Measurements from ENCODE around the gene SERPINA4. TPM values are rescaled to one million over a fixed set of nuclear protein-coding genes. Genes with fewer than 3 reads are reported as not detected.
A peak's percentile ranks its signal among the peaks of the same experiment; 100 is the strongest.

SERPINA4 gene
- total and polyA plus RNA-seq, 2 of the 8 experiments (the other 6 are each of a cell fraction or from before 2014, with no cell fraction given): not detected

DNA sequence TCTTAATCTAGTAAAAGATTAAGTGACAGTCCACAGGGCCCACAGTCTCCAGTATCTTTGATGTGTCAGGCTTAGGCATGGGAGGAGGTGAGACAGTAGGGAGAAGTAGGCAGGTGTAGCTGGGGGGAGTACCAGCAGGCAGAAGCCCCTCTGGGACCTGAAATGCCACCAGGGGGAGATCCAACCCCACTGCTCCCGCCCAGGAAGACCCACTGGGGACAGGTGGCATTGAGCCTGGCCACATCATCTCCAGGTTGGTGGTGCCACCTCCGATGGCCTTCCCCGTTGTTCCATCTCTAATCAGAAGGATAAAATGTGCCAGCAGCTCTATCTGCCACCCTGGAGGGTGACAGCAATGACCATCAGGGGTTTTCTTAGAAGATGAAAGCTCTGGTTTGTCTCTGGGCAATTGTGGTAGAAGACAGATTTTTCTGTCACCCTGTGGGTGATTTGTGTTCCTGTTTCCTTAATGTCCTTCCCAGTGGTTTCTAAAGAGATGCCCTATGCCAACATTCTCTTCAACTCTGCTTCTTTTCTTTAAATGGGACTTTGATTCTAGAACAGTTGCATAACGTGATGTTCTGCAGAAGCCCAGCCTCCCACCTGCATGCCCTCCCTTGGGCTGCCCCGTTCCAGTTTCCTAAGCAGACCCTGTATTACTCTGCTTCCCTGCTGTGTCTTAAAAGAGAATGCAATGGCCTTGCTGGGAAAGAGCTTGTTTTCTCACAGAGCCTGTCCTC lies 39.7 kb upstream of the SERPINA4 start:
- TF ChIP-seq TAF1 (IDR thresholded peaks at IDR 0.05; ENCODE audit: low read depth, low read length): no peak
- peak; percentile 7 to 36; a peak in 2 of 4 replicates for TF ChIP-seq RAD21 (IDR thresholded peaks at IDR 0.05 in 1 of 2, conservative IDR thresholded peaks at IDR 0.05 in 1 of 2; ENCODE audit: low read depth in 2 of 2, low read length in 2 of 2)
- no peak for TF ChIP-seq SIX5 (IDR thresholded peaks at IDR 0.05; ENCODE audit: low read depth, low read length)
- TF ChIP-seq POU5F1 (IDR thresholded peaks at IDR 0.05; ENCODE audit: low read depth, low read length): no peak
- H3K4ac ChIP-seq (replicated peaks; ENCODE audit: insufficient read length, low read depth, low read length): no peak overlapping the region
- no peak overlapping the region for H4K91ac ChIP-seq (replicated peaks; ENCODE audit: insufficient read length, low read length)
- no peaks in the 10 kb centered on the region for H3K79me1 ChIP-seq (ENCODE audit: low read depth, low read length)
- no peak overlapping the region for H3K23ac ChIP-seq (ENCODE audit: insufficient read length)
- H4K5ac ChIP-seq (ENCODE audit: insufficient read length, low read depth, low read length): no peak overlapping the region
- no peak overlapping the region for H3K4me2 ChIP-seq (ENCODE audit: insufficient read depth in 1 of 2, low read depth in 2 of 2, low read length in 2 of 2)
- no peak overlapping the region for H2AK5ac ChIP-seq (ENCODE audit: low read depth, low read length)
- DNase-seq (ENCODE audit: low read depth in 1 of 2, low spot score in 2 of 2) (no peak), FAIRE-seq (no peak)
- H3K4me3 ChIP-seq (ENCODE audit: extremely low read depth in 1 of 4, insufficient read depth in 2 of 4, low read depth in 3 of 4, low read length in 4 of 4): no peak overlapping the region
- 76% methylated on average over 5 of the region's 5 CpGs; no CpG with 5 or more reads in 1 of the 2 experiments for WGBS, 2 experiments (ENCODE audit: extremely low coverage in 1 of 2, insufficient coverage in 1 of 2, insufficient read length in 1 of 2, insufficient replicate concordance in 2 of 2, low coverage in 1 of 2, low lambda C conversion rate in 2 of 2, missing lambda C conversion rate in 1 of 2)
- H3K18ac ChIP-seq (ENCODE audit: extremely low read depth, low read length): no peak overlapping the region
- H2BK12ac ChIP-seq (ENCODE audit: low read depth, low read length): no peak overlapping the region
- peaks cover 0 to 12% (median 3%) of the 10 kb centered on the region in 4 experiments; a peak in 4 of 7 replicates for H3K4me1 ChIP-seq (replicated peaks in 1 of 4; ENCODE audit: control insufficient read depth in 3 of 4, insufficient read depth in 4 of 4, low read length in 3 of 4)
- H3K36me3 ChIP-seq (ENCODE audit: control insufficient read depth in 2 of 4, insufficient read depth in 4 of 4, low read length in 3 of 4): no peaks in the 10 kb centered on the region
- no peak overlapping the region for H2BK5ac ChIP-seq (ENCODE audit: low read depth, low read length)
- H3K14ac ChIP-seq (ENCODE audit: insufficient read length): no peak overlapping the region
- no peak overlapping the region for H3K27ac ChIP-seq (ENCODE audit: low read depth, low read length)
- H3K9ac ChIP-seq (replicated peaks in 1 of 4; ENCODE audit: extremely low read depth in 1 of 4, low read depth in 3 of 4, low read length in 3 of 4): no peak overlapping the region
- H3K56ac ChIP-seq (replicated peaks; ENCODE audit: insufficient read length, low read depth, low read length): no peak overlapping the region
- peaks cover 0 to 3% of the 10 kb centered on the region in 2 experiments; a peak in 1 of 4 replicates for H3K9me3 ChIP-seq (ENCODE audit: insufficient read depth in 2 of 2, low read depth in 1 of 2, low read length in 1 of 2)
- ChIA-PET POLR2A (ENCODE audit: partially characterized antibody) (no interaction called here), CTCF (ENCODE audit: partially characterized antibody) (interaction anchor here (0.9 to 1.8 kb wide), 7 partner anchors 11 to 98 kb away, joined by 3 to 10 read pairs (median 5); no protein-coding TSS in a partner anchor)
- H2BK20ac ChIP-seq (ENCODE audit: low read length): no peak overlapping the region
- no peak overlapping the region for H2BK15ac ChIP-seq (ENCODE audit: low read length)
- peaks cover 14% of the 10 kb centered on the region; the same call in 1 of the 2 replicates for H3K23me2 ChIP-seq (ENCODE audit: low read depth, low read length)
- H4K8ac ChIP-seq (ENCODE audit: extremely low read depth, insufficient read depth, low read length): no peak overlapping the region
- no peaks in the 10 kb centered on the region for H3K79me2 ChIP-seq (ENCODE audit: control insufficient read depth in 1 of 2, insufficient read depth in 2 of 2, low read length in 2 of 2)
- H2BK120ac ChIP-seq (replicated peaks; ENCODE audit: low read depth, low read length): no peak overlapping the region
- no peaks in the 10 kb centered on the region for H3K27me3 ChIP-seq (replicated peaks in 1 of 4; ENCODE audit: control insufficient read depth in 3 of 4, extremely low read depth in 1 of 4, insufficient read depth in 3 of 4, low read length in 3 of 4)
- H4K20me1 ChIP-seq (replicated peaks in 1 of 2; ENCODE audit: control insufficient read depth in 1 of 2, insufficient read depth in 2 of 2, low read length in 2 of 2): peaks cover 0 to 5% of the 10 kb centered on the region in 2 experiments
- no peak overlapping the region for H2AFZ ChIP-seq (ENCODE audit: low read length)

Measured in H1 (cell line).